Measurements from ENCODE around the gene STAC3.
A peak's percentile ranks its signal among the peaks of the same experiment; 100 is the strongest.
"Not testable (repeated sequence)": the region's sequence is repeated elsewhere in the genome, so short reads cannot be mapped to it uniquely, and the experiment has no call there.

The STAC3 gene

DNA sequence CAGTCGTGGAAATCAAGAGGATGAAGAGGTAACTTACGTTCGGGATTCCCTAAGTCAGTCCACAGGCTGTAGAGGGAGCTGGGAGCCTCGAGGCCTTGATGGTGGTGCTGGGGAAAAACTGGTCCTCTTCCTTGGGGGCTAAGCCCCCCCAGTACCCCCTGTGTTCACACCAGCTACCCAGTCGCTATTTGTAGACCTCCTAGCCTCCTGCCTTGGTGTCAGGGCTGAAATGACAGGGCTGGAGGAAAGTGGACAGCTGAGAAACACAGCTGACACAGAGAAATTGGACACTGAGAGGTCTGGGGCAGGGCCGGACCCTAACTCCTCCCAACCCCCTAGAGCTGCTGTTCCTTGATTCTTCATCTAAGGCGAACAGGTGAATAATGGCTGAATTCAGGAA is at the start of gene STAC3:
Gene STAC3 (minus strand): TSS at position 232 of the 400 bp plus-strand sequence. CDS start 1,551 bp downstream, outside the sequence.
- DNase-seq (ENCODE audit: low read depth in 2 of 2): no peak

DNA sequence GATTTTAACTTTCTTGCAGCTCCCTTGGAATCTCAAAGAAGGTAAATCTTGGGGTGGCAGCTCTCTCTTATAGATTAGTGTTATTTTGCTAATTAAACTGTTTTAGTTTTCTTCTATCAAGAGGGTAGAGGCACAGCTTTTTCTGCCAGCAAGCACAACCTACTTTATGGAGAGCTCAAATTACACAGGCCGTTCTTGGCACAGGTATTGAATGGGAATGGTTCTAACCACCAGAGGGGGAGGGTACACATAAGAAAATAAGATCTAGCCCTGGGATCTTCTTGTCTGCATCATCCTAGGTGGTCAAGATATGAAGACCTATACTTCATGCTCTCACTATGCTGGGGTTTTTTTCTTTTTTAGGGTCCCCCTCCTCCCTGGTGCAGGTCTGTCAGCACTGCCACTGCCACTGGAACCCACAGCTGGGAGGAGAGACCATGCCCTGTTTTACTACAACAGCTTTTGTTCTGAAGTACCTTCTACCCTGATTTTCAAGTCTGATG is 48.6 kb upstream of the STAC3 start:
- DNase-seq (ENCODE audit: low read depth in 2 of 2): no peak

GRCh38 chr12:57296291-57296690 is 45.3 kb upstream of the STAC3 start:
- DNase-seq (ENCODE audit: low read depth in 2 of 2): no peak

DNA sequence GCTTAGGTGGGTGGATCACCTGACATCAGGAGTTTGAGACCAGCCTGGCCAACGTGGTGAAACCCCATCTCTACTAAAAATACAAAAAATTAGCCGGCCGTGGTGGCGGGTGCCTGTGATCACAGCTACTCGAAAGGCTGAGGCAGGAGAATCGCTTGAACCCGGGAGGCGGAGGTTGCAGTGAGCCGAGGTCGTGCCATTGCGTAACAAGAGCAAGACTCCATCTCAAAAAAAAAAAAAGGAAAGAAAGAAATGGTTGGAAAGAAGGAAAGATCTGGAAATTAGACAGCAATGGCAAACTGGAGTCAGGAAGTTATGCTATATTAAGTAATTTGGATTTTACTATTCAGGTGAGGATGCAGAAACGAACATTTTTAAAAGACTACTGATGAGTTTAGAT is 31.1 kb upstream of the STAC3 start:
- DNase-seq (ENCODE audit: low read depth in 2 of 2): not testable (repeated sequence)

- DNase-seq (ENCODE audit: low read depth in 2 of 2): peak; percentile 42 to 61
Measured at GRCh38 chr12:57280211-57281062, 29.4 kb upstream of the STAC3 start.

GRCh38 chr12:57278465-57279381 is 27.7 kb upstream of the STAC3 start:
- DNase-seq (ENCODE audit: low read depth in 2 of 2): no peak

DNA sequence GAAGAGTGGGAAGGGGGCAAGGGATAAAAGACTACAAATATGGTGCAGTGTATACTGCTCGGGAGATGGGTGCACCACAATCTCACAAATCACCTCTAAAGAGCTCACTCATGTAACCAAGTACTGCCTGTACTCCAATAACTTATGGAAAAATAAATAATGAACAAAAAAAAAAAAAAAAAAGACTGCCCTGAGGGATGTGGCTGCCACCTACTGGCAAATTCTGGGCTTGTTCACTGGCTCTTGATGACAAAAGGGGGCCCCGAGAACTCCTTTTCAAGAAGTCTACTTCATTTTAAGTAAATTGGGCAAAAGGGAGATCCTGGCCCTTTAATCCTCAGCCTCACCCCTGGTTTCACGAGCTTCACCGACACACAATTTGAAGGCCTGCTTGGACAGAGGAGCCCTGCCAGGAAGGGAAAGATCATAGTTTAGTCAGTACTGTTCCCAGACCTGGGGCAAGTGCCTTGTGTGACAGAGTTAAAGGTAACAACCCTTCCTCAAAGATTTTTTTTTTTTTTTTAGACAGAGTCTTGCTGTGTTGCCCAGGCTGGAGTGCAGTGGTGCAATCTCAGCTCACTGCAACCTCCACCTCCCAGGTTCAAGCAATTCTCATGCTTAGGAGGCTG is 26.1 kb upstream of the STAC3 start:
- no peak for DNase-seq (ENCODE audit: low read depth in 2 of 2)

GRCh38 chr12:57276233-57276632 is 25.2 kb upstream of the STAC3 start:
- DNase-seq (ENCODE audit: low read depth in 2 of 2): not testable (repeated sequence)

DNA sequence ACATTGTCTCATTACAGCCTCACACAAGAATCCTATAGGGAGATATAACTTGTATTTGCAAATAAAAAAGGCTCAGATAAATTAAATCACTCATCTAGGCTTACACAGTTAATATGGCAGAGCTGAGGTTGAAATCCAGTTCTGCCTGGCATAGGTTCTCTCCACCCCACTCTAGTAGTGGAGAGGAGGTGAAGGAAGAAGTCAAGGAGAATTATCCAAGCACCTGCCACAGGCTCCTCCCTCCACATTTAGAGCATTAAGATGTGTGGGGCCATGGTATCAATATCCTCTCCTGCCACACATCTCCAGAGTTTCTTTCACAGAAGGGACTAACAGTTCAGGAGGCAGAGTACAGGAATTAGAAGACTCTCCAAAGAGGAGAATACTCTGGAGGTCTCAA is 22.5 kb upstream of the STAC3 start:
- DNase-seq (ENCODE audit: low read depth in 2 of 2): no peak

DNA sequence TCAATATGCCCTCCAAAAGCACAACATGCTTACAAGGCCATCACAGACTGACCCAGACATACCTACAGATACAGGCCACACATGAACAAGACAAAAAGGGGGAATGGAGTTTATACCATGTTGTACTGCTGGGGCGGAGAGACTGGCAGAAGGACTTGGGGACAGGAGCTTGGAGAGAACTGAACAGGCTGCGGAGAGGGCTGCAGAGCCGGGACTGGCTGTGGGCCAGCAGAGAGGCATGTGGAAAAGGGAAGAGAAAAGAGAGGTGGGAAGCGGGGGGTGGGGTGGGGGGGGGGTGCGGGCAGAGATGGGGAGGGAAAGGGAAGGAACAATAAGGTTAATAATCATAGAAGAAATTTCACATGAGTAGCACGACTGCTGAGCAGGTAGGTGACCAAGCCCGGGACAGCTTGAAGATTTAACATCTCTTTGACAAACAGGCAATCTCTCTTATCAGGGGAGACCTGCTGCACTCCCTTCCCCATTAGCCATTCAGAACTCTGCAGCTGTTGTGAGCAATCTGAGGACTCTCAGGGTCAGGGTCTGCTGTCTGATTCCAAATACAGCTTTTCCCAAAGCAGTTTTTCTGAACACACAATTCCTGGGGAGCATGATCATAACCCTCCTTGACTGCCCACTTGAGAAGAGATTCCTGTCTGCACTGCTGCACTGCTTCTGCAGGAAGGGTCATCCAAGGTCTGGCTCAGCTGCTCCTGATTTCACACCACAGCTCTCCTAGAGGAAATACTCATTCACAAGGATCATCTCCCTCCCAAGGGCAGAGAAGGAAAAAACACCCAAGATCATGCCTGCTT is 21.6 kb upstream of the STAC3 start:
- no peak for DNase-seq (ENCODE audit: low read depth in 2 of 2)

DNA sequence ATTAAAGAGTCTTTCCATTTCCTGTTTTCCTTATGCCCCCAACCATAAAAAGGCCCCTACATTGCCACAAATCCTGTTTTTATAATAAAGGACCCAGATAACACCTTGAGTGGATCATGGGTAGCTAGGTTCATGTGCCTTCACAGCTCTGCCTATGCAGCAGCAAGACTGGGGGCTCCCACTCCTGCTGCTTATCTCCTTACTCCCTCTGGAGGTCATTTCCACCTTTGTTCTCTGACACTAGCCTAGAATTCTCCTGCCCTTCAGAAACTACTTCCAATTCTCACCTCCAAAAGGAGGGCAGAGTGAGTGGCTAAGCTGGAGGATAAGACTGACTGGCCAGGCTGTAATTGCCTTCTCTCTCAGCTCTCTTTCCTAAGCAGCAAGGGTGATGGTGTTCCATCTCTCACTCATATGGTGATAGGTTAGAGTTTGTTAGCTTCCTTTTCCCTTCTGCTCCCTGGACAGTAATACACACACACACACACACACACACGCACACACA is 20.0 kb upstream of the STAC3 start:
- no peak for DNase-seq (ENCODE audit: low read depth in 2 of 2)

GRCh38 chr12:57268264-57268663 is 17.3 kb upstream of the STAC3 start:
- DNase-seq (ENCODE audit: low read depth in 2 of 2): no peak

GRCh38 chr12:57266681-57267080 is 15.7 kb upstream of the STAC3 start:
- no peak for DNase-seq (ENCODE audit: low read depth in 2 of 2)

DNA sequence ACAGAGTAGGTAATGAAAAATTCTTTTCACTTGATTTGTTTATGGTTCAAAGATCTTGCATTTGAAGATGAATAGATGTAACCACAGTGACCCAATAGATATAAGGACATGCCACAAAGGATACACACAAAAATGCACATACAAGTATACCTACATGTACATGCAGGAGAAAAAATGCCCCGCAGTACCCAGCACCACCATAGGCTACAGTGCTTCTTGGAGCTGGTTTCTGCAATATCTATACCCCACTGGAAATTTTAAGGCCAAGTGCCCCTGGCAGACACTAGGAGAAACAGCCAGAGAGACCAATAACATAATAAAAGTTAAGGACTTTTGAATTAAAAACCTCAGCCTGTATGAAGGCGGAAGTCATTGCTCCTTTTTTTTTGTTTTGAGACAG is 12.1 kb upstream of the STAC3 start:
- no peak for DNase-seq (ENCODE audit: low read depth in 2 of 2)

- no peak for DNase-seq (ENCODE audit: low read depth in 2 of 2)
Measured at GRCh38 chr12:57262126-57262822, 11.3 kb upstream of the STAC3 start.

- no peak for DNase-seq (ENCODE audit: low read depth in 2 of 2)
Measured at GRCh38 chr12:57261428-57261865, 10.5 kb upstream of the STAC3 start.

DNA sequence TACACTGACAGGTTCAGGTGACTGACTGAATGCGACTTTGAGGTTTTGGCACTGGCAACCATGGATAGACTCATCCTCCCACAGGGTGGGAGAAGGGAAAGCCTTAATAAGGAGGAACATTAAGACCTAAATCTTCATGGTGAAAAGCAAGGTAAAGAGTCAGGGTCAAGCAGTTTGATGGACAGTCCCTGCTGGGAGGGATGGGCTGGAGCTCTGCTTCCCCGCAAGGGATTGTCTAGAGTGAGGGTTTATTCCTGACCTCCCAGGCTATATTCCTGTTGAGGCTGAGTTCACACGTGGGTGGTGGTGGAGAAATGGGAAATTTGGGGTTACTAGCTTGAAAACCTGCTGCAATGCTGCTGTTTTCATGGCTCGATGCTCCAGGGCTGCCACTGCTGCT is 9.4 kb upstream of the STAC3 start:
- no peak for DNase-seq (ENCODE audit: low read depth in 2 of 2)

GRCh38 chr12:57258977-57259970 is 8.3 kb upstream of the STAC3 start:
- DNase-seq (ENCODE audit: low read depth in 2 of 2): no peak

DNA sequence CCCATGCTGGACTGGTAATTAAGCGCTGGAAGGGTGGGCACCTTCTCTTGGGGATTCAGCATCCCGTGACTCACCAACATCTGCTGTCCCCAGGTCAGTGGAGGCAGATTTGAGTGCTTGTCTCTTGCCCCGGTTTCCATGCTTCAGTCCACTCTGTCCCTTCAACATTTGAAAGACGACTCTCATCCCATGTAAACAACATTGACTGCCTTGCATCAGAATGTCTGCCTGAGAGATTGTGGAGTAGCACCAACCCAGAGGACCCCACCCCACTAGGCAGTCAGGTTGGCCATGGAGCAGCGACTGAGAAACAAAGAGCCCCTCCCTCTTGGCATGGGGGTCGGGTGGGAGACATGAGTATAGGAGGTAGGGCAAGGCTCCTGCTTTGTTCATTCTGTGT is 4.9 kb upstream of the STAC3 start:
- DNase-seq (ENCODE audit: low read depth in 2 of 2): no peak

Data from stimulated activated CD4-positive, alpha-beta T cell treated with anti-CD3 and anti-CD28 coated beads, Interleukin-1b, Interleukin-23, amount 100 ng/mL, for 4 hours (primary cell).